ENCODE measurements around the gene MYMK. TPM values are rescaled to one million over a fixed set of nuclear protein-coding genes. Genes with fewer than 3 reads are reported as not detected.
A peak's percentile ranks its signal among the peaks of the same experiment; 100 is the strongest.

MYMK gene
- total RNA-seq, 1 experiment from 2014 or later, result not detected

- no peak for DNase-seq (ENCODE audit: low spot score)
These were observed 39.1 kb downstream of the MYMK start for GRCh38 chr9:133485531-133486260.

- no peak for DNase-seq (ENCODE audit: low spot score)
These were observed 39.9 kb downstream of the MYMK start for GRCh38 chr9:133484671-133485437.

- DNase-seq (ENCODE audit: low spot score), result no peak
These were observed 41.1 kb downstream of the MYMK start for GRCh38 chr9:133483611-133484010.

- peak; percentile 53 for DNase-seq (ENCODE audit: low spot score)
These were observed 45.7 kb downstream of the MYMK start, which contains the start of gene SLC2A6 for GRCh38 chr9:133478851-133479711. TSS of gene SLC2A6 (minus strand) at chr9:133479099. CDS start at chr9:133479059, 40 bp downstream.

GRCh38 chr9:133477992-133478850, 46.5 kb downstream of the MYMK start:
- no peak for DNase-seq (ENCODE audit: low spot score)

GRCh38 chr9:133477461-133477860, 47.3 kb downstream of the MYMK start:
- no peak for DNase-seq (ENCODE audit: low spot score)

- no peak for DNase-seq (ENCODE audit: low spot score)
These were observed 47.8 kb downstream of the MYMK start for GRCh38 chr9:133476941-133477340.

- no peak for DNase-seq (ENCODE audit: low spot score)
These were observed 48.5 kb downstream of the MYMK start for GRCh38 chr9:133476036-133476931.

- no peak for DNase-seq (ENCODE audit: low spot score)
These were observed 49.3 kb downstream of the MYMK start for GRCh38 chr9:133475292-133476012.

GRCh38 chr9:133474853-133475252, 49.9 kb downstream of the MYMK start:
- DNase-seq (ENCODE audit: low spot score), result no peak

GRCh38 chr9:133474215-133474614, 50.5 kb downstream of the MYMK start:
- DNase-seq (ENCODE audit: low spot score), result no peak

GRCh38 chr9:133473743-133474142, 51.0 kb downstream of the MYMK start:
- DNase-seq (ENCODE audit: low spot score), result no peak

GRCh38 chr9:133472753-133473378, 51.9 kb downstream of the MYMK start:
- DNase-seq (ENCODE audit: low spot score), result no peak

- no peak for DNase-seq (ENCODE audit: low spot score)
These were observed 52.5 kb downstream of the MYMK start for GRCh38 chr9:133472277-133472645.

- no peak for DNase-seq (ENCODE audit: low spot score)
These were observed 53.0 kb downstream of the MYMK start for GRCh38 chr9:133471551-133472276.

GRCh38 chr9:133470988-133471387, 53.8 kb downstream of the MYMK start:
- no peak for DNase-seq (ENCODE audit: low spot score)

GRCh38 chr9:133470427-133470924, 54.3 kb downstream of the MYMK start:
- no peak for DNase-seq (ENCODE audit: low spot score)

GRCh38 chr9:133468777-133469421, 55.9 kb downstream of the MYMK start:
- no peak for DNase-seq (ENCODE audit: low spot score)

All from H4 (cell line).